Cortex of kidney (tissue), 1 donor: ENCODE measurements around the gene CAP2.

ENCODE experiments used
- DNase-seq: peaks from one replicate; lab custom pipeline; 2025; lab: John Stamatoyannopoulos, UW

CAP2 gene

DNA sequence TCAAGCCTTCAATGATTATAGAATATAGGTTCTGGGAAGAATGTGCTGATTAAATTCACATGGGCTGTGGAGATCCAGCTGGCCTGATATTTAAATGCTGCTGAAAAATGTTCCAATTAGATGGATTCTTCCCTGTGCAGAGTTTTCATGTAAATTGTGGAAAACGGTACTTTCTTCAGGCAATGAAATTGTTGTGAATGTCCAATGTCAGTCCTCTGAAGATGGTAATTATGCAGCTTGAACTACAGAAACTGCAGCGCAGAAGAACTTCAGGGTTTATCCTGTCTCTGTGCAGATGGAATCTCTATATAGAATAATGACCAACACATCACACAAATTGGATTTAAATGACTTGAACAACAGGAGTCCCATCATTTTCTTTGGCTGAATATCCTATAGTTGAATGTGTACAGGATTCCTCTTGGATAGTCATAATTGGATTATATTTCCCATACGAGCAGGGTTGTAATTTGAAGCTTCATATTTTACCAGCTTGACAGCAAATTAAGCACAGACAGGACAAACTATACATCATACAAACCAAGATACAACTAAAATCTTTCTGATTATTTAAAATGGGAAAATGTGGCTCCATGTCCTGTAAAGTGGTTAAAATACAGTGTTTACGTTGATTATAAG, 82.3 kb downstream of the CAP2 start:
- no peak for DNase-seq

DNA sequence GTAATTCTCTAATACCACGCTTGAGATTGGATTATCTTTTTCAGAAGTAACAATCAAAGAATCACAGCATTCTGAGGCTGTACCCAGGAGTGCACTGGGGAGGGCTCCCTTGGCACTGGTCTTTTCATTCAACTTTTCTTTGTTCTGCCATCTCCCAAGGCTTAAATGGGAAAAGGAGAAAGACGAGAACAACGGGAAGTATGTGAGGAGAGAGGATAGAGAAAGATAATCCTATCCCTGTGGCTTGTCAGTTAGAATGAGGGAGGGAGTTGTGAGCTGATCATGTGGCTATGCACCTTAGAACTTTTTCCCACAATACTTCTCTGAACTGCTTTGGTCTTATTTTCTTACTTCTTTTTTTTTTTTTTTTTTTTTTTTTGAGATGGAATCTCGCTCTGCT, 83.1 kb downstream of the CAP2 start:
- no peak for DNase-seq

DNA sequence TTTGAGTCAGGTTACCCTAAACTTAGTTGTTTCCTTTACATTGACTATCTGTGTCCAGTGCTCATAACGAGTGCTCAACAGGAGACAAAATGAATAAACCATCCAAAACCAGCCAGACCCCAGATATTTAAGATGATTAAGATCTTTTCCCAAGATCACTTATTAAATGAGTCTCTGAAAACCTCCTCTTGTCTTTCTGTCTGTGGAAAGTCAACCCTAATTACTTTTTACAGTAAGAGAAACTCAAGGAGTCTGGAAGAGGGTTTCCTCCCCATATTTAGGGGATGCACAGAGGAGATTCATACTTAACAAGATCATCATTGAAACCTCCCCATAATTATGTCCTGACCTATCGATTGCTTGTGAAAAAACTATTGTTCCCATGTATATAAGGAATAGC, 84.0 kb downstream of the CAP2 start:
- no peak for DNase-seq

DNA sequence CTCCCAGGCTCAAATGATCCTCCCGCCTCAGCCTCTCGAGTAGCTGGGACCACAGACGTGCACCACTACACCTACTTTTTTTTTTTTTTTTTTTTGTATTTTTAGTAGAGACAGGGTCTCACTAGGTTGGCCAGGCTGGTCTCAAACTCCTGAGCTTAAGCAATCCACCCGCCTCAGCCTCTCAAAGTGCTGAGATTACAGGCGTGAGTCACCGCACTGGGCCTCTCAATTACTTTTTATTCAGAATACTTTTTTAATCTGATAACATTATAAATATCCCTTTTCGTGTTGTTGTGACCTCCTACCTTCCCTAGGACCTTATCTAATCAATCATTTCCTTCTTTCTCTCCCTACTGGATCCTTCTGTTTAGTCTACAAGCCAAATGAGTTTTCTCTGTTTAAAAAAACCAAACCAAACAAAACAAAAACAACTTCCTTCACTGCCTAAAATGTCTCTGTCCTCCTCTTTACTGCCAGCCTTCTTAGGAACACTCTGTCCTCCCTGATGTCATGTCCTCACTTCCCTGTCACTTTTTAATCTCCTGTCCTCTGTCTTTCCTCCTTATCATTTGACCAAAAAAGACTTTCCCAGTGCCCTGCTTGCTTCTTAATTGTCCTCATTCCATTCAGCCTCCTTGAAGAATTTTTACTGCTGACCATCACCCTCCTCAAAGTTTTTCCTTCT, 85.0 kb downstream of the CAP2 start:
- no peak for DNase-seq

DNA sequence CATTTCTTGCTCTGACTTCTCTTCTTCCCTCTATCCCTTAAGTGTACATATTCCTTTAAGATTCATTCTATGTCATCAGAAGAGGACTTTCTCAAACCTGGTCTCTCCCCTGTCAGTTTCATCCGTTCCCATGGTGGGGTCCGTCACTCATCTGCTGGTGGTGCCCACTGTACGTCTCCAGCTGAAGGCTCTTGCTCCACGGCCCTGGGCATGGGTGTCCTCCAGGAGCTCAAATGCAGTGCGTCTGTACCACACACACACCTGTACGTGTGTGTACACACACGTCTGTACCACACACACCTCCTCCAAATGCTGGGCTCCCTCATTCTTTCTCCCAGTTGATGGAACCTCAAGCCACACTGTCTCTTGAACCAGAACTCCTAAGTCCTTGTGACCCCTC, 85.6 kb downstream of the CAP2 start:
- no peak for DNase-seq

DNA sequence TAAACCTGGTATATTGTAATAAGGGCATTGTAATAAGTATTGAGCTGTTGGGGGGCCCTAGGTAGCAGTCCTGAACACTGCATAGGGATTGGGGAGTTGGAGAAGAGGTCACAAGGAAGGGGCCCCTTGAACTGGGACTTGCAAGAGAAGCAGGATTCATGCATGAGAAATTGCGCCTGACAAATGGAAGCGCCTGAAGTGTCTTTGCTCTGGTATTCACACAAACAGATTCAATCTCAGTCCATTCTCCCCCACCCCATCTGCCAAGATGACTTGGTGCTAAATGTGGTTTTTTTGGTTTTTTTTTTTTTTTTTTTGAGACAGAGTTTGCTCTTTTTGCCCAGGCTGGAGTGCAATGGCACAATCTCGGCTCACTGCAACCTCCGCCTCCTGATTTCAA, 87.1 kb downstream of the CAP2 start:
- DNase-seq, result no peak

DNA sequence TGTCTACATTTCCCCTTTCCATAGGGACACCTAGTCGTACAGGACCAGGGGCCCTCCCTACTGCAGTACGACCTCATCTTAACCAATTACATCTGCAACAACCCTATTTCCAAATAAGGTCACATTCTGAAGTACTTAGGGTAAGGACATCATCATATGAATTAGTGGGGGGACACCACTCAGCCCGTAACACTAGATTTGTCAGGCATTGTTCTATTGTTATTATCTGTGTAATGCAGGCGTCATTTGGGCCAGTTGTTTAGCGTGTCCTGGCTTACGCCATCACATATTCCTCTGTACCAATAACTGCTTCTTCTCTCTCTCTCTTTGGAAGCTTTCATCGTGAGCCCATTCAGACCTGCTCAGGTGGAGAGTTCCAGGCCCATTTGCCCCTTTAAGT, 89.3 kb downstream of the CAP2 start:
- no peak for DNase-seq

DNA sequence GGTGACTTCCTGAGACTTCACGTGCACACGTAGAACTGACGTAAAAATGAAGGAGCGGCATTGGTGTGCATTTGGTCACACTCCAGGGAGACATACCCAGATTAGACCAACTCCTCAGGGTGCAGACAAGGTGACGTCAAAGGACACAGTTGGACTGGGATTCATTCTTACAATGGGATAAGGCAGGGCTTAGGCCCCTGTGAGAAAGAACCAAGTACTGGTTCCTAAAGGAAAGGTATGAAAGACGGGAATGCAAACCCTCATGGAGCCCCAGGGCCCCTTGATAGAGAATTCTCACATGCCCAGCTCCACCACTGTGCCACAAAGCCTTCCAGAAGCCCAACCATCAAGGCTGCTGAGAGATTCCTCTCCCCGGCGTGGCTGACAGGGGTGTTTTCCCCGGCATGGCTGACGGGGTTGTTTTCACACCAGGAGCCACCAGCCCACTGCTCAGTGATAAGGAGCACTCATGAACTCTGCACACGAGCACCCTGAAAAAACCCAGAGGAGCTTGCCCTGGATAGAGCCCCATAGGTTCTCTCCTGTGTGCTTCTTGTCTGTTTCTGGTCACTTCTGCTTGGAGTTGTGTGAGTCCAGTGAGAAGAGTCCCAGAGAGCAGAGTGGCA, 90.1 kb downstream of the CAP2 start:
- no peak for DNase-seq

DNA sequence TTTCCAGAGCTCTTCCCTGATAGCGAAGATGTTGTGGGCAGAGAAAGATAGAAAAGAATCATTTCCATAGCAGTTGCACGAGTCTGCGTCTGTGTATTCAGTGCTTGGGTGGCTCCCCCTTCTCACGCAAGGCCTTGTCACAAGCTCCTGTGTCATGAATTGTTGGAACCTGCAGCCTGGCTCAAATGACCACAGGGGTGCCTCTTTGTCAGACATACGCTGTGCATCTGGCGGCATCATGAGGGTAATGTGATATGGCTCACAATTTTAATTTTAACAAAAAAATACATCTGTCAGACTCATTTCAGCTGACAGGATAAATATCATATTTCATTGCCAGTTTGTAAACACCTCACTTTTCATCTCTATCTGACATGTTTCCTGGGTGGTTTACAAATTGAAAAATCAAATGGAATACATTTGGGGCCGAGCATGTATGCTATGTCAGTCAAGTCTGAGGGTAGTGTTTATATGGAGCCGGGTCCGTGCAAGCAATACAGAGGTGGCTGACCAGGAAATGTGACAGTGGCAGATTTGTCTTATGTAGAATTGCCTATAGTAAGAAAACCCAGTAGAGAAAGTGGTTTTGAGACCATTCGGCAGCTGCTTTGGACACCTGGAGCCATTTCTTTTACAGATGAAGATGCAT, 90.9 kb downstream of the CAP2 start:
- no peak for DNase-seq

DNA sequence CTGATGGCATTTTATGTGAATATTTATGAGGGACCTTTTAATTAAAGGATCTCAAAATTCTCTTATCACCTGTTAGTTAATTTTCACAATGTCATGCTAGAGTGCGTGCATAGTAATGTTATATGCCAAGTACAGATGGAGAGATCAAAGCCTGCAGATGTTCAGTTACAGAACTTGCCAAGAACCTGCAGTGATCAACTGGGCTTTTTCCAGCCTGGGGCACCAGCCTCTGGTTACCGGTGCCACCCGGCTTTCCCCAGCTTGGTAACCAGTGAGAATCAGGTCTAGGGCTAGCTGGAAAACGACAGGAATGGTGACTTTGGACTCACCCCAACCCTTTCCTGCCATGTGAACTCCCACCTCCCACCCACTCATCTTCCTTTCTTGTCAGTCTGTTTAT, 91.8 kb downstream of the CAP2 start:
- DNase-seq, result no peak

DNA sequence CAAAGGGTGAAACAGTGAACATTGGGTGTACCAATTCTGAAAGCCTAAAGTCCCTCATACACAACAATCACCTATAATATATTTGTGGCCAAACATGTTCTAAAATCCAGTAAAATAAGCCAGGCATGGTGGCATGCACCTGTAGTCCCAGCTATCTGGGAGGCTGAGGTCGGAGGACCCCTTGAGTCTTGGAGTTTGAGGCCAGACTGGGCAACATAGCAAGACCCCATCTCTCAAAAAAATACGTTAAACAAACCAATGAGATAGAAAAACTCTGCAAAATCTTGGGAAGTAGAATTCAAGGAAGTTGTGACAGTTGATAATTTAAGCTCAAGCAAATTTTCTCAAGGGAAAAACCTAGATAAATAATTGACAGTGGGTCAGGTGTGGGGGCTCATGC, 92.6 kb downstream of the CAP2 start:
- DNase-seq, result no peak

DNA sequence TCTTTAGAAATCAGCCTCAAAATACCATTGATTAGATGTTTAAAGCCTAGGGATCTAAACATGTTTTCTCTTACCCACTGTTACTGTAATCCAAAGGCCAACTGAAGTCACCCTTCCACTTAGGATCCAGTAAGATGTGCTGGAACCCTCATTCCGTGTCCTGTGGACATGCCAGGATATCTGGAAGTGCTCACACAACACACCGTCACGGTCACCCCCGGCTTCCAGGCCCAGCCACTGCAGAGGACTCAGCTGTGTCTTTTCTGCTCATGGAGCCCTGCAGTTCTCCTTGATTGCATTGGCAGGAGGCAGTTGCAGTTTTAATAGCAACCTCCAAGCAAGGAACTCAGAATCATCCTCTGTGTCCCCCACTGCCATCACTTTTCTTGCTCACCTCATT, 93.3 kb downstream of the CAP2 start:
- DNase-seq, result no peak

DNA sequence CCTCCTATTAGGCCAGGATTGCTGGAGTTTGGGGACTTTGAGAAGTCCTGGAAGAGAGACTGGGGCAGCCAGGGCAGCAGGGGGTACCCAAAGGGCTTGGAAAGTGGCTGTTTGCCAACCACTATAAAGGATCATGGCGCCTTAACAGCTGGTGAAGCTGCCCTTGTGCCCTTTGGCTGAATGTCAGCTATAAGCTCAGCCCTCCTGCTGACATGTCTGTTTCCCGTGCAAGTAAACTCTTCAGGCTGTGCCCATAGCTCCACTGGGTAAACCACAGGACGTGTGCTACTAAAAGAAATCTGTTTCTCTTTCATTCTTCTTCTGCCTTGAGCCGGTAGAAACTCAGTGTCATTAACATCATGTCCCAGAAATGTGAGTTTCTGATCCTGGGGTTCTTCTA, 97.3 kb downstream of the CAP2 start:
- DNase-seq, result no peak

DNA sequence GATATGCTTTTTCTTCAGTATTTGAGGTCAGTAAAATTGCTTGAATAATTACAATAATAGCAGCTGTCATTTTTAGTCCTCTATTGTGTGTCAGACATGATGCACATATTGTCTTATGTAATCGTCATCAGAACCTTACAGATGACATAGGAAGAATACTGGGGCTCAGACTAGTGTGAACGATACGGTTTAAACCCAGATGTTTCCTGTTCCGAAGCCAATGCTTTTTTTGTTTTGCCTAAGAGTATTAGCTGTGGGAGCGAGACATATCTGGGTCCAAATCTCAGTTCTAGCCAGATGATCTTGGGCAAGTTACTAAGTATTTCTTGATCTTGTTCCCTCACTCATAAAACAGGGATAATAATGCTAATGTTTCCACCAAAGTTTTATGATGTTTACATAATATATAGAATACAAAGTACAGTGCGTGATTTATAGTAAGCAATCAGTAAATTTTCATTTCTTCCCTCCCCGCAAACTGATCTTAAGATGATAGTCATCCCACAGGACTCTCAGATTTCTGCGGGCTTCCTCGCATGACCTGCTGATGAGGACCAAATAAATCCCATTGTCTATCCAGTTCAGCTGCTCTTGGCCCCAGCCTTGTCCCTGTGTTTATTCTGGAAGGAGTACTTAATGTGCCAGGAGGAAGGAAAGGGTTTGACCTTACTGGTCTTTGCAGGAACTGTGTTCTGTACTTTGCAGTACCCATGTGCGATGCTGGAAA, 98.2 kb downstream of the CAP2 start:
- DNase-seq, result no peak

DNA sequence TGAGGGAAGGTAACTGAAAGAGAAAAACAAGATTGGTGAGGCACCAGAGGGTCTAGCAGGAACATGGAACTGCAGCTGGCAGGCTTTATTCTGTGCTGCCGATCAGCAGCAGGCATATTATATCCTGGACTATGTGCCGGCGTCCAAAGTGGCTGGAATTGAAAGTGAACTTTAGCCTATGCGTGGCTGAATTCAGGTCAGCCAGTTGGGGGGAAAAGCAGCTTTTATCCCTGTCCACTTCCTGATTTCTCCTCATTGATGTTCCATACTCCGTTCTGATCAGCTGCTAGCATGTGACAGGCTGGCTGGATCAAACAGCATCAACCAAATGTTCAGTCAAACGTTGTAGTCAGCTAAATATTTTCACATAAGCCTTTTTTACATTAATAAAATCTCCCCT, 99.0 kb downstream of the CAP2 start:
- DNase-seq, result no peak

DNA sequence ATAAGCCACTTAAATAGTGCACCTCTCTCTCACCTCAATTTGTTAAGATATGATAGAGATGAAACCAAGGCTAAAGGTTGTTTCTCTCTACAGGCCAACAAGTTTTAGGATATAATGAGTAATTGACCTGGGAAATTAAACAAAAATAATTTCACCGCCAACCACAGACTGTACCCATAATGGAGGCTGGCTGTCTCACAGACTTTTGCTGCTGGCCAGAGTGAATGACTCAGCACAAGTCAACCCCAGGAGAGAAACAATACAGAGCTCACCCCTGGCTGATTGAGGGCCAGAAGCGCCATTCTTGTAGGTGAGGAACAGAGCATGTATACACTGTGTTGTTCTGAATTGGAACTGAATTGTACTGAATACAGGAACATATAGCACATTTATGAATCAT, 99.9 kb downstream of the CAP2 start:
- no peak for DNase-seq

DNA sequence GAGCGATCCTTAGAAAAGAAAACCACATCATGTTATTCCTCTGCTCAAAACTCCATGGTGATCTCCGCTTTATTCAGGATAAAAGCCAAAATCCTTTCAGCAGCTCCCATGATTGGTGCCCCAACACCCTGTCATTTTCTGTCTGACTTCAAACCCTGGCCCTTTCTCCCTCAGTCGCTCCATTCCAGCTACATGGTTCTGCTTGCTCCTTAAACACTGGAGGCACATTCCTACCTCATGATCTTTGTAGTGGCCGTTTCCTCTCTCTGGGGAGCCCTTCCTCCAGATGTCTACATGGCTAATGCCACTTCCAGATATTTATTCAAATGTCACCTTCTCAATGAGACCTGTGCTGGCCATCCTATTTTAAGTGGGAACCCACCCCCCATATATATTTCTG, 100.8 kb downstream of the CAP2 start:
- no peak for DNase-seq

DNA sequence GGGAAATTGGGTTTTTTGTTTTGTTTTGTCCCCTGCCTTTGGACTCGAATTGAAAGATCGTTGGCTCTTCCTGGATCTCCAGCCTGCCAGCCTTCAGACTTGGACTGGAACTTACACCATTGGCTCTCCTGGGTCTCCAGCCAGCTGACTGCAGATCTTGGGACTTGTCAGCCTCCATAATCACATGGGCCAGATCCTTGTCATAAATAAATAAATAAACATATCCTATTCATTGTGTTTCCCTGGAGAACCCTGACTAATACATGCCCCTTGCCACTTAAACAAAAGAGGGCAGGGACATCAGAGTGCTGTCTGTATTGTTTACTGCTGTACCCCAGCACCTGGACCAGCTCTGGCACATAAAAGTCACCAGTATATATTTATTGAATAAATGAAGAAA, 101.5 kb downstream of the CAP2 start:
- DNase-seq, result no peak

DNA sequence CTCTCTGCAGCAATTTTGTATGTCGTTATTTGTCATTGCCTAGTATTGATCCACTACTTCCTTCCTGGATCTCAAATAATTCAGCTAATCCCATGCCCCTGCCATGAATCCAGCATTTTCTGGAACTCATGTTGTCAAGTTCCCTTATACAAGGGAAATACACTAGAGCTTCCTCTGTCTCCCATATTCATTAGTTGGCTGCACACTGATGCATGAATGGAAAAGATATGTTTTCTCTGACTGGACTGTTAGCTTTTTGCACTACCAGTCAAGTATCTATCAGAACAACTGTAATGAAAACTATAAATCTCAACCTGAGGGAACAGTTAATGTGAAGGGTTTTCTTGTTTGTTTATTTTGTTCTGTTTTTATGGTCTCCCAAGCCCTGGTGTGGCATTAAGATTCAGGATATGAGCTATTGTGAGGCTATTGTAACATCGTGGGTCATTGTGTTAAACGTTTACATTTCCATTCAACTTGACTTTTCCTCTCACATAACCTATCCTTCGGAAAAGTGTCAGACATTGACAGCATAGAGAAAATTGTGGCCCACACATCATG, 104.2 kb downstream of the CAP2 start:
- no peak for DNase-seq

DNA sequence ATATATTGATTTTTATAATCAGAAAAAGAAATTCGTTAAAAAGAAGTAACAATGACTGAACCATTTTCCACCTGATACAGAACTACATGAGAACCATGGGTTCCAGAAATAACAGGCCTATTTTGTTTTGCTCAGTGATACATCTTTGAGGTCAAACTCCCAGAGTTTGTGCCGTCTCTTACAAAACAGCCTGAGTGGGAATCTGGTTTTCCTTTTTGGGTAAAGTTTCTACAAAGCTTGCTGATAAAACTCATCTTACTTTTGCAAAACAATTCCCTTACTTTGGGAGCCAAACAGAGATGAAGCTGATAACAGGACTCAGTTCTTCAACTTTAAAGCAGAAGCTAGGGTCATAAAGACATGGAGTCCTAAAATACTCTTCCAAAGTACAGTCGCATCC, 108.0 kb downstream of the CAP2 start:
- no peak for DNase-seq

DNA sequence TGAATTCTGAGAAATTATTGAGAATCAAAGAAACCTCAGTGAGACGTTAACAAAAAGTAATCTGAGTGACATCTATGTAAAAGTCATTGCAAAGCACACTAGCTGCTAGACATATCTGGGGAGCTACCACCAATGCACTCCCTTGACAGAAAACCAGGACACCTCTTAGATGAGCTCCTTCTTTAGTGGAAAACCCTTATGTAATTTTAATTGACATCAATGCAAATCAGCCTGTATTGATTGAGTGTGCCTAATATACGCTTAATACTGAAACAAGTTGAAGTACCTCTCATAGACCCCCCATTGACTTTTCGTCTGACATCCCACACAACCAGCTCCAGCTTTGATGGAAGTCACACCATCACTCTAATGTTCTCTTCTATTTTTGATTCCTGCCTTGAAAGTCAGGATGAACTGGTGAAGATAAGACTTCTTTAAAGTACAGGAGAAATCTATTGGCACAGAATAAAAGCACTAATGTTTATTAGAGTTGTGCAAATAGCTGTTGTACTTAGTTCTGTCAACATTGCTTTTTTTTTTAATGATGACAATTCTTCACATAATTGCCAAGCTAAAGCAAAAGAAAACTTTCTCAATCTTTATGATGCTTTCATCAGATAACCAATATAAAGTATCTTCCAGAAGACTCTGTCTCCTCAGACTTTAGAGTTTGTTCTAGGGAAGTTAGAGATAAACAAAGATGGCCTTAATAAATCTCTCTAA, 108.7 kb downstream of the CAP2 start:
- DNase-seq, result no peak

DNA sequence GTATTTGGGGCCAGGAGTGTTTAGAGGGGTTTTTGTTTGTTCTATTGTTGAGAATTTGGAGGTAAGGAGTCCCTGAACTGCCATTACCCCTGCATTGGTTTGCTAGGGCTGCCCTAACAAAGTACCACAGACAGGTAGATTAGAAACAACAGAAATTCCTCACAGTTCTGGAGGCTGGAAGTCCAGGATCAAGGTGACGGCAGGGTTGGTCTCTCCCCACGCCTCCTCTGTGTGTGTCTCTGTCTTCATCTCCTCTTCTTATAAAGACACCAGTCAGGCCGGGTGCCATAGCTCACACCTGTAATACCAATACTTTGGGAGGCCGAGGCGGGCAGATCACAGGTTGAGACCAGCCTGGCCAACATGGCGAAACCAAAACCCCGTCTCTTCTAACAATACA, 109.7 kb downstream of the CAP2 start:
- no peak for DNase-seq
